ENCODE measurements around the gene GMEB1.
"Not testable (repeated sequence)": the region's sequence is repeated elsewhere in the genome, so short reads cannot be mapped to it uniquely, and the experiment has no call there.

Gene GMEB1

GRCh38 chr1:28675924-28676257 lies 7.3 kb downstream of the GMEB1 start:
- DNase-seq, result no peak

- DNase-seq, result no peak
These were observed 11.6 kb downstream of the GMEB1 start for GRCh38 chr1:28680151-28680550.

GRCh38 chr1:28682840-28683239 lies 14.3 kb downstream of the GMEB1 start:
- no peak for DNase-seq

- DNase-seq, result no peak
These were observed 16.4 kb downstream of the GMEB1 start for GRCh38 chr1:28684937-28685336.

- DNase-seq, result not testable (repeated sequence)
These were observed 23.0 kb downstream of the GMEB1 start for GRCh38 chr1:28691627-28692026.

GRCh38 chr1:28703629-28704028 lies 35.0 kb downstream of the GMEB1 start:
- no peak for DNase-seq

- peak; percentile 7 for DNase-seq
These were observed 47.8 kb downstream of the GMEB1 start for GRCh38 chr1:28716336-28716735.

- no peak for DNase-seq
These were observed 49.6 kb downstream of the GMEB1 start for GRCh38 chr1:28718166-28718565.

GRCh38 chr1:28718586-28719331 lies 50.2 kb downstream of the GMEB1 start:
- no peak for DNase-seq

GRCh38 chr1:28719332-28719619 lies 50.7 kb downstream of the GMEB1 start:
- no peak for DNase-seq

- no peak for DNase-seq
These were observed 51.8 kb downstream of the GMEB1 start for GRCh38 chr1:28720376-28720775.

GRCh38 chr1:28721927-28722326 lies 53.3 kb downstream of the GMEB1 start:
- DNase-seq, result not testable (repeated sequence)

GRCh38 chr1:28725365-28725764 lies 56.8 kb downstream of the GMEB1 start:
- not testable (repeated sequence) for DNase-seq

GRCh38 chr1:28735961-28736449 lies 67.4 kb downstream of the GMEB1 start:
- DNase-seq, result no peak

GRCh38 chr1:28736450-28737306 lies 68.1 kb downstream of the GMEB1 start, which contains the start of gene YTHDF2:
TSS of gene YTHDF2 (plus strand) at chr1:28736940. CDS start at chr1:28737121, 181 bp downstream.
- DNase-seq, result peak; percentile 78

GRCh38 chr1:28737307-28738132 lies 68.9 kb downstream of the GMEB1 start:
- DNase-seq, result peak; percentile 46

- no peak for DNase-seq
These were observed 71.5 kb downstream of the GMEB1 start for GRCh38 chr1:28740118-28740517.

GRCh38 chr1:28744184-28744583 lies 75.6 kb downstream of the GMEB1 start:
- DNase-seq, result no peak

GRCh38 chr1:28745653-28746173 lies 77.1 kb downstream of the GMEB1 start:
- DNase-seq, result no peak

GRCh38 chr1:28750330-28750729 lies 81.7 kb downstream of the GMEB1 start:
- DNase-seq, result no peak

- not testable (repeated sequence) for DNase-seq
These were observed 82.2 kb downstream of the GMEB1 start for GRCh38 chr1:28750771-28751294.

- DNase-seq, result no peak
These were observed 82.9 kb downstream of the GMEB1 start for GRCh38 chr1:28751315-28752060.
